HEK293 (cell line): ENCODE measurements around the gene KCNG3.

Experiments
- MYNN ChIP-seq: fragments of 450-650 bp; formaldehyde crosslinking; IDR thresholded peaks from 2 replicates; pipeline ENCODE4 v1.5.1; 2016; ENCODE audit warnings: missing biosample characterization, missing genetic modification characterization, borderline replicate concordance
- PRDM1 ChIP-seq: fragments of 450-650 bp; formaldehyde crosslinking; IDR thresholded peaks from 2 replicates; pipeline ENCODE4; 2016; ENCODE audit warnings: missing biosample characterization, missing genetic modification characterization
- SETDB1 ChIP-seq: IDR thresholded peaks from one replicate; pipeline ENCODE4 v1.6.1; 2017; ENCODE audit warnings: mild to moderate bottlenecking, low read length, moderate library complexity, mixed read lengths; ENCODE audit not compliant: insufficient read length
- ZBTB48 ChIP-seq: fragments of 450-650 bp; formaldehyde crosslinking; IDR thresholded peaks from 2 replicates; pipeline ENCODE4 v1.5.1; 2016; ENCODE audit warnings: missing biosample characterization, missing genetic modification characterization
- ZBTB7A ChIP-seq: fragments of 450-650 bp; formaldehyde crosslinking; IDR thresholded peaks from 2 replicates; pipeline ENCODE4 v1.5.1; 2016; ENCODE audit warnings: low read depth, missing biosample characterization, missing genetic modification characterization
- ZFP37 ChIP-seq: fragments of 450-650 bp; formaldehyde crosslinking; IDR thresholded peaks from 2 replicates; pipeline ENCODE4 v1.5.1; 2016; ENCODE audit warnings: missing biosample characterization, missing genetic modification characterization
- ZNF138 ChIP-seq: fragments of 450-650 bp; formaldehyde crosslinking; IDR thresholded peaks from 2 replicates; pipeline ENCODE4 v1.5.1; 2016; ENCODE audit warnings: missing biosample characterization, missing genetic modification characterization, borderline replicate concordance
- ZNF19 ChIP-seq: fragments of 450-650 bp; formaldehyde crosslinking; IDR thresholded peaks from 2 replicates; pipeline ENCODE4; 2016; ENCODE audit warnings: missing biosample characterization, missing genetic modification characterization, low read depth
- ZNF239 ChIP-seq: fragments of 450-650 bp; formaldehyde crosslinking; IDR thresholded peaks from 2 replicates; pipeline ENCODE4 v1.5.1; 2016; ENCODE audit warnings: missing biosample characterization, missing genetic modification characterization
- ZNF274 ChIP-seq, 2 experiments: fragments of 200-500 bp in 1 of 2; fragments of 450-650 bp in 1 of 2; sonication (Bioruptor generic) in 1 of 2; formaldehyde crosslinking in 1 of 2; IDR thresholded peaks; 2 replicates each; pipeline versions ENCODE4 v1.5.1 to v1.6.1; 2014 to 2016; ENCODE audit warnings: borderline replicate concordance in 1 of 2, inconsistent platforms in 1 of 2, low read length in 1 of 2, missing biosample characterization in 1 of 2, missing genetic modification characterization in 1 of 2
- TF ChIP-seq, protein P1 (sequence below): fragments of 450-650 bp; formaldehyde crosslinking; IDR thresholded peaks from 2 replicates; pipeline ENCODE4 v1.5.1; 2016; ENCODE audit warnings: missing biosample characterization, missing genetic modification characterization
- TF ChIP-seq, protein P2 (sequence below): fragments of 450-650 bp; formaldehyde crosslinking; IDR thresholded peaks from 2 replicates; pipeline ENCODE4 v1.5.1; 2016; ENCODE audit warnings: missing biosample characterization, missing genetic modification characterization
- TF ChIP-seq, protein P3 (sequence below): fragments of 450-650 bp; formaldehyde crosslinking; optimal IDR thresholded peaks from 2 replicates; pipeline ENCODE3; 2016; ENCODE audit warnings: missing biosample characterization, mild to moderate bottlenecking, missing genetic modification characterization
- TF ChIP-seq, protein P4 (sequence below): fragments of 450-650 bp; formaldehyde crosslinking; IDR thresholded peaks from 2 replicates; pipeline ENCODE4 v1.5.1; 2016; ENCODE audit warnings: missing biosample characterization, missing genetic modification characterization

DNA sequence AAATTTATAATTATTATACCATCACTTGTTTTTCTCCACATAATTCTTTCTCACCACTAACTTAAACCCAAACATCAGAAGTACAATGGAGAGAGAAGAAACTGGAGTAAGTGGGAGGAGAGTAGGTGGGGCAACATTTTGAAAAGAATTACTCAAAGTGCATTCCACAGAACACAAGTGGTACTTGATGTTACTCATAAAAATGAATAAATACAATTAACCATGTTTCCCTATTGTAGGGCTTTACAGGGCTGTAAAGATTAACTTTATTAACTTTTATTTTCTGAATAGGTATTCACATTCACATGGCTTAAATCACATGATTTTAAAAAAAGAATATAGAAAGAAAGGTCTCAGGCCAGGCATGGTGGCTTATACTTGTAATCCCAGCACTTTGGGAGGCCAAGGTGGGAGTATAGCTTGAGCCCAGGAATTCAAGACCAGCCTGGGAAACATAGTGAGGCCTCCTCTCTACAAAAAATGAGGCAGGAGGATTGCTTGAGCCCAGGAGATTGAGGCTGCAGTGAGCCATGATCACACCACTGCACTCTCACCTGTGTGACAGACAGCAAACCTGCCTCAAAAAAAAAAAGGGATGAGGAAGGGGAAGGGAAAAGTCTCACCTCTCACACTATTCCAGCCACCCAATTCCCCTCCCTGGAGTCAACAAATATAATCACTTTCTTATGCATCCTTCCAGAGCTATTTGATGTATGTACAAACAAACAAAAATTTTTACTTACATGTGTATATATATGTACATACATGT is 47.1 kb downstream of the KCNG3 start:
- TF ChIP-seq MYNN (tag by site-specific recombination) (no peak), ZFP37 (tag by site-specific recombination) (no peak), ZNF274 (IDR thresholded peaks at IDR 0.05; ENCODE audit: low read length) (no peak), ZNF274 (tag by site-specific recombination; IDR thresholded peaks at IDR 0.05; ENCODE audit: borderline replicate concordance) (no peak), ZNF19 (no peak), ZBTB7A (tag by site-specific recombination) (no peak), PRDM1 (tag by site-specific recombination) (no peak), ZBTB48 (tag by site-specific recombination) (no peak), SETDB1 (no peak), ZNF138 (tag by site-specific recombination) (no peak), ZNF239 (tag by site-specific recombination) (no peak)
- TF ChIP-seq, protein P1, sequence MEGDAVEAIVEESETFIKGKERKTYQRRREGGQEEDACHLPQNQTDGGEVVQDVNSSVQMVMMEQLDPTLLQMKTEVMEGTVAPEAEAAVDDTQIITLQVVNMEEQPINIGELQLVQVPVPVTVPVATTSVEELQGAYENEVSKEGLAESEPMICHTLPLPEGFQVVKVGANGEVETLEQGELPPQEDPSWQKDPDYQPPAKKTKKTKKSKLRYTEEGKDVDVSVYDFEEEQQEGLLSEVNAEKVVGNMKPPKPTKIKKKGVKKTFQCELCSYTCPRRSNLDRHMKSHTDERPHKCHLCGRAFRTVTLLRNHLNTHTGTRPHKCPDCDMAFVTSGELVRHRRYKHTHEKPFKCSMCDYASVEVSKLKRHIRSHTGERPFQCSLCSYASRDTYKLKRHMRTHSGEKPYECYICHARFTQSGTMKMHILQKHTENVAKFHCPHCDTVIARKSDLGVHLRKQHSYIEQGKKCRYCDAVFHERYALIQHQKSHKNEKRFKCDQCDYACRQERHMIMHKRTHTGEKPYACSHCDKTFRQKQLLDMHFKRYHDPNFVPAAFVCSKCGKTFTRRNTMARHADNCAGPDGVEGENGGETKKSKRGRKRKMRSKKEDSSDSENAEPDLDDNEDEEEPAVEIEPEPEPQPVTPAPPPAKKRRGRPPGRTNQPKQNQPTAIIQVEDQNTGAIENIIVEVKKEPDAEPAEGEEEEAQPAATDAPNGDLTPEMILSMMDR: no peak
- TF ChIP-seq, protein P2, sequence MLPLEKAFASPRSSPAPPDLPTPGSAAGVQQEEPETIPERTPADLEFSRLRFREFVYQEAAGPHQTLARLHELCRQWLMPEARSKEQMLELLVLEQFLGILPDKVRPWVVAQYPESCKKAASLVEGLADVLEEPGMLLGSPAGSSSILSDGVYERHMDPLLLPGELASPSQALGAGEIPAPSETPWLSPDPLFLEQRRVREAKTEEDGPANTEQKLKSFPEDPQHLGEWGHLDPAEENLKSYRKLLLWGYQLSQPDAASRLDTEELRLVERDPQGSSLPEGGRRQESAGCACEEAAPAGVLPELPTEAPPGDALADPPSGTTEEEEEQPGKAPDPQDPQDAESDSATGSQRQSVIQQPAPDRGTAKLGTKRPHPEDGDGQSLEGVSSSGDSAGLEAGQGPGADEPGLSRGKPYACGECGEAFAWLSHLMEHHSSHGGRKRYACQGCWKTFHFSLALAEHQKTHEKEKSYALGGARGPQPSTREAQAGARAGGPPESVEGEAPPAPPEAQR: no peak
- TF ChIP-seq, protein P3, sequence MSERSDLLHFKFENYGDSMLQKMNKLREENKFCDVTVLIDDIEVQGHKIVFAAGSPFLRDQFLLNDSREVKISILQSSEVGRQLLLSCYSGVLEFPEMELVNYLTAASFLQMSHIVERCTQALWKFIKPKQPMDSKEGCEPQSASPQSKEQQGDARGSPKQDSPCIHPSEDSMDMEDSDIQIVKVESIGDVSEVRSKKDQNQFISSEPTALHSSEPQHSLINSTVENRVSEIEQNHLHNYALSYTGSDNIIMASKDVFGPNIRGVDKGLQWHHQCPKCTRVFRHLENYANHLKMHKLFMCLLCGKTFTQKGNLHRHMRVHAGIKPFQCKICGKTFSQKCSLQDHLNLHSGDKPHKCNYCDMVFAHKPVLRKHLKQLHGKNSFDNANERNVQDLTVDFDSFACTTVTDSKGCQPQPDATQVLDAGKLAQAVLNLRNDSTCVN: no peak
- TF ChIP-seq, protein P4, sequence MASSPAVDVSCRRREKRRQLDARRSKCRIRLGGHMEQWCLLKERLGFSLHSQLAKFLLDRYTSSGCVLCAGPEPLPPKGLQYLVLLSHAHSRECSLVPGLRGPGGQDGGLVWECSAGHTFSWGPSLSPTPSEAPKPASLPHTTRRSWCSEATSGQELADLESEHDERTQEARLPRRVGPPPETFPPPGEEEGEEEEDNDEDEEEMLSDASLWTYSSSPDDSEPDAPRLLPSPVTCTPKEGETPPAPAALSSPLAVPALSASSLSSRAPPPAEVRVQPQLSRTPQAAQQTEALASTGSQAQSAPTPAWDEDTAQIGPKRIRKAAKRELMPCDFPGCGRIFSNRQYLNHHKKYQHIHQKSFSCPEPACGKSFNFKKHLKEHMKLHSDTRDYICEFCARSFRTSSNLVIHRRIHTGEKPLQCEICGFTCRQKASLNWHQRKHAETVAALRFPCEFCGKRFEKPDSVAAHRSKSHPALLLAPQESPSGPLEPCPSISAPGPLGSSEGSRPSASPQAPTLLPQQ (tag by site-specific recombination): no peak
